ENCODE results near the gene RAB1B.

Gene RAB1B

DNA sequence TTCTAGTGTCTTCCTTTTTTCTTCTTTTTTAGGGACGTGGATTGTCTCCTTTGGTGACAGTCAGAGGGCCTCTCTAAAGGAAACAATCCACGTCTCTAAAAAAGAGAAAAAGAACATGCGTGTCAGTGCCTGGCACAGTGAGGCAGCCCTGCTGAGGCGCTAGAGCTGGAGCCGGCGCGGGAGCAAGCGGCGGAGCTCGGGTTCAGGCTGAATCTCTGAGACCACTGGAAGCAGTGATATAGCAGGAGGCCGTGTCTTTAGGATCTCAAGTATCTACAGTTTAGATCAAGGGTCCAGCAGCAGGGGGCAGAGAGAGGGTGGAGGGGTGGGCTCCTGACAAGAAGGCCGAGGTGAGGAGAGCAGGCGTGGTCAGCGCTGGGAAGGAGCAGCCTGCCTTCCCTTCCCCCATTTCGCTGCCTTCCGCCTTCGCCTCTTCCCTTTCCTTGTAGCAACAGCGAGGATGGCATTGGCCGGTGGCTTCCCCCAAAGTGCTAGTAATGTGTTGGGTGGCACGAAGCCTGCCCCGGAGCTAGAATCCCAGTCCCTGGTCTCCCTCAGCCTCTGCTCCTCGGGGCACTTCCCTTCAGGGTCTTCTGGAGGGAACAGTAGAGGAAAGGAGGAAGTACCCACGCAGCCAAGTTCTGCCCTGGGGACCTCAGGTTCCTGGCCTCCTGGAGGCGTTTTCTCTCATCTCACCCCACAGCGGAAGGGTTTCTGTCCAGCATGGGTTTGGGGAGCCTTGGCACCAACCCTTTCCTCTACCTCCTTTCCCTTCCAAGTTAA lies 28.2 kb upstream of the RAB1B start:
- DNase-seq (no peak), ATAC-seq (ENCODE audit: insufficient read depth, low read depth) (no peak)
- TF ChIP-seq EZH2 (IDR thresholded peaks at IDR 0.05; ENCODE audit: borderline replicate concordance, low read depth, low read length, severe bottlenecking), result no peak
- no peak for TF ChIP-seq CTCF (IDR thresholded peaks at IDR 0.05; ENCODE audit: borderline replicate concordance, extremely low read depth, low read length, poor library complexity, severe bottlenecking)
- H3K9me3 ChIP-seq (ENCODE audit: insufficient read depth, low read length, severe bottlenecking), result no peaks in the 10 kb centered on the region
- H3K36me3 ChIP-seq (ENCODE audit: insufficient read depth, low read length), result peaks cover 30% of the 10 kb centered on the region
- H2AFZ ChIP-seq (ENCODE audit: low read depth, low read length), result no peak overlapping the region
- H3K4me3 ChIP-seq (ENCODE audit: low read depth in 1 of 2, low read length in 2 of 2), result no peak overlapping the region
- no peaks in the 10 kb centered on the region for H3K4me1 ChIP-seq (ENCODE audit: insufficient read depth, low read length)
- no peak overlapping the region for H3K27ac ChIP-seq (ENCODE audit: low read length)
- H3K79me2 ChIP-seq (ENCODE audit: insufficient read depth, low read length), result no peaks in the 10 kb centered on the region
- no peak overlapping the region for H3K4me2 ChIP-seq (ENCODE audit: insufficient read depth, low read length)
- H3K9ac ChIP-seq (ENCODE audit: low read depth, low read length), result no peak overlapping the region
- no peaks in the 10 kb centered on the region for H4K20me1 ChIP-seq (ENCODE audit: insufficient read depth, low read length)
- no peaks in the 10 kb centered on the region for H3K27me3 ChIP-seq (ENCODE audit: insufficient read depth, low read length, poor library complexity)

DNA sequence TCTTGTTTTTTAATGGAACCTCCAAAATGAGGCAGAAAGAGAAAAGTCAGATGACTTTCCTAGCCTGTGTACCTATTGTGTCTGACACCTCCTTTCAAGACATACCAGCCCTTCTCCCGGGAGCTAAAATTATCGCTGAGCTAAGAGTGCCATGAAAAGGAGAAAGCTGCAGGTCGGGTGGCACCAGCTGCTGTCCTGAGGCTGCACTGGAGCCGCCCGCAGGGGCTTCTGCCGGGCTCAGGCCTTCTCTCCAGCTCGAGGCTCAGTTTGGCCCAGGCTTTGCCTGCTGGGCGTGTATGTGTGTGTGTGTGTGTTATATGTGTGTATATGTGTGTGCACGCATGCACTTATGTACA lies 27.7 kb upstream of the RAB1B start:
- TF ChIP-seq CTCF (IDR thresholded peaks at IDR 0.05; ENCODE audit: borderline replicate concordance, extremely low read depth, low read length, poor library complexity, severe bottlenecking), result no peak
- TF ChIP-seq EZH2 (IDR thresholded peaks at IDR 0.05; ENCODE audit: borderline replicate concordance, low read depth, low read length, severe bottlenecking), result no peak
- no peak for ATAC-seq (ENCODE audit: insufficient read depth, low read depth)
- Histone ChIP-seq H3K27me3 (ENCODE audit: insufficient read depth, low read length, poor library complexity) (no peaks in the 10 kb centered on the region), H3K9me3 (ENCODE audit: insufficient read depth, low read length, severe bottlenecking) (no peaks in the 10 kb centered on the region), H3K4me1 (ENCODE audit: insufficient read depth, low read length) (no peaks in the 10 kb centered on the region), H3K9ac (ENCODE audit: low read depth, low read length) (no peak overlapping the region), H3K79me2 (ENCODE audit: insufficient read depth, low read length) (no peaks in the 10 kb centered on the region), H2AFZ (ENCODE audit: low read depth, low read length) (no peak overlapping the region), H3K4me3 (ENCODE audit: low read depth in 1 of 2, low read length in 2 of 2) (no peak overlapping the region), H3K36me3 (ENCODE audit: insufficient read depth, low read length) (peaks cover 26% of the 10 kb centered on the region), H3K27ac (ENCODE audit: low read length) (no peak overlapping the region), H4K20me1 (ENCODE audit: insufficient read depth, low read length) (no peaks in the 10 kb centered on the region), H3K4me2 (ENCODE audit: insufficient read depth, low read length) (no peak overlapping the region)
- no peak for DNase-seq

DNA sequence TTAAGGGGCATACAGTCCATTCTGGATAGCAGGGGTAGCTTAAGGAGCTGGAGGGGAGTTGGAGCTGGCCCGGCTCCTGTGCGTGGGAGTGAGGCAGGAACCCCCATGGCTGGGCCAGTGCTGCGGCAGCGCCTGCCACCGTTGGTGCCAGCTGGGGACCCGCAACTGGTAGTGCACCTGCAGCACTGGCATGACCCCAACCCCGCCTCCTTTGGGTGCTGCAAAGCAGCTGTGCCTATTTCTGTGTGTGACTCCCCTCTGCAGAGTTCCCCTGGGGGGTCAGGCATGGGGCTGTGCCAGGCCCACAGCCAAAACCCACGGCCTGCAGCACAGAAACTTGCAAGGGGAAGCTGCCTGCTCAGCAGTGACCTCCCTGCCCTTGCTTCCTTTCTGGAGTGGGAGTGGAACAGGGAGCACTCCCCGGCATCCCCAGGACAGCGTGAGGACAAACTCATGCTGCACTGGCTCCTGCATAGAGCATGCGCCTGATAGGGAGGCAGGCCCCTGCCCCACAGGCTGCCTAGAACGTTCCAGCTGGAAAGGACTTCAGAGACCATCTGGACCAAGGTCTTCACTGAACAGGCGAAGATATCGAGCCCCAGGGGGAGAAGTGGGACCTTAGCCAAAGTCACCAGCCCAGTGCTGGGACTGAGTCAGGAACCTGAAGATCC lies 26.2 kb upstream of the RAB1B start:
- no peak overlapping the region for H3K4me3 ChIP-seq (ENCODE audit: low read depth in 1 of 2, low read length in 2 of 2)
- no peaks in the 10 kb centered on the region for H3K4me1 ChIP-seq (ENCODE audit: insufficient read depth, low read length)
- H3K9me3 ChIP-seq (ENCODE audit: insufficient read depth, low read length, severe bottlenecking), result no peaks in the 10 kb centered on the region
- H3K9ac ChIP-seq (ENCODE audit: low read depth, low read length), result no peak overlapping the region
- H3K27me3 ChIP-seq (ENCODE audit: insufficient read depth, low read length, poor library complexity), result no peaks in the 10 kb centered on the region
- no peak overlapping the region for H3K4me2 ChIP-seq (ENCODE audit: insufficient read depth, low read length)
- peak; percentile 16; the same call in 1 of the 3 replicates for ATAC-seq (ENCODE audit: insufficient read depth, low read depth)
- H3K79me2 ChIP-seq (ENCODE audit: insufficient read depth, low read length), result no peaks in the 10 kb centered on the region
- DNase-seq, result no peak
- no peak overlapping the region for H3K27ac ChIP-seq (ENCODE audit: low read length)
- no peak overlapping the region for H2AFZ ChIP-seq (ENCODE audit: low read depth, low read length)
- peaks cover 19% of the 10 kb centered on the region for H3K36me3 ChIP-seq (ENCODE audit: insufficient read depth, low read length)
- H4K20me1 ChIP-seq (ENCODE audit: insufficient read depth, low read length), result no peaks in the 10 kb centered on the region
- TF ChIP-seq CTCF (IDR thresholded peaks at IDR 0.05; ENCODE audit: borderline replicate concordance, extremely low read depth, low read length, poor library complexity, severe bottlenecking), result no peak
- TF ChIP-seq EZH2 (IDR thresholded peaks at IDR 0.05; ENCODE audit: borderline replicate concordance, low read depth, low read length, severe bottlenecking), result no peak

Data from DND-41 (cell line).